HG03066 (cell line): Measurements from ENCODE around the gene PTDSS2.
"Not testable (repeated sequence)": the region's sequence is repeated elsewhere in the genome, so short reads cannot be mapped to it uniquely, and the experiment has no call there.

Source experiments
- ATAC-seq: cut with Tn5 transposase; IDR thresholded peaks from one replicate; pipeline ENCODE4 v1.9.1; 2021; ENCODE audit warnings: low read depth; ENCODE audit not compliant: unreplicated experiment

The PTDSS2 gene

DNA sequence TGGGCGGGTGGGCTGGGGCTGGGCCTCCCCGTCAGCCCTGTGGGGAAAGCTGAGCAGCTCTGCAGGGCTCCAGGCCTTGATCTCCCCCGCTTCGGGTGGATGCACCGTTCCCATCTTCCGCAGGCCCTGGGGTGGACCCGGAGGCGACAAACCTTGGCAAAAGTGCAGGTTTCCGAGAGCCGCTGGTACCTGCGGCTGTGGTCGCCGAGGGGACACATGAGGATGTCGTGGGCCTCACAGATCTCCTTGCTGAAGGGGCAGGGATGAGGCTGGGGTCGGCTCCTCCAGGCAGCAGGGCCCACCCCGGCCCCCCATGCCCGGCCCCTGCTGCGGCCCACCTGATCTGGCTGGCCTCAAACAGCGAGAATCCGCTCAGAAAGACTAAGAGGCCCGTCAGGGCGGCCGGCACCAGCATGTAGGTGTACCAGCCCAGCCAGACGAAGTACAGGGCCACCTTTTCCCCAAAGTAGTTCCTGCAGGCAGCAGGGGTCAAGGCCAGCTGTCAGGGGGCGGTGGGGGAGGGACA is 20.1 kb upstream of the PTDSS2 start:
- ATAC-seq: no peak

DNA sequence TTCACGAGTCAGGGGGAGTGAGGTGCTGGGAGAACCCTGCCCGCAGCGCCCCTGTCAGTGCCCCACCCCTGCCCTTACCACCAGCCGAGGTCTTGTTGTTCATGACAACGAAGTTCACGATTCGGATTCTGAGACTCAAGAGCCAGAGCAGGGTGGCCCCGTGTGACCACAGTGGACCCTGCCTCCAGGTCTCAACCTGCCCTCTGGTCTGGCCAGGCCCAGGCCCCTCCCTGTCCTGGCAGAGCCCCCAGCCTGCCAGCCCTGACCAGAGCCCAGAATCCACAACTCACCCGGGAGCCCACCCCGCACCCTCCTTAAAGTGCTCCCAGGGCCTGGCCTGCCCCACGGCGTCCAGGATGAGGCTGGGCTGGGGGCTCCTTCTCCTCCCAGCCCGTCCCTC is 18.2 kb upstream of the PTDSS2 start:
- ATAC-seq: no peak

DNA sequence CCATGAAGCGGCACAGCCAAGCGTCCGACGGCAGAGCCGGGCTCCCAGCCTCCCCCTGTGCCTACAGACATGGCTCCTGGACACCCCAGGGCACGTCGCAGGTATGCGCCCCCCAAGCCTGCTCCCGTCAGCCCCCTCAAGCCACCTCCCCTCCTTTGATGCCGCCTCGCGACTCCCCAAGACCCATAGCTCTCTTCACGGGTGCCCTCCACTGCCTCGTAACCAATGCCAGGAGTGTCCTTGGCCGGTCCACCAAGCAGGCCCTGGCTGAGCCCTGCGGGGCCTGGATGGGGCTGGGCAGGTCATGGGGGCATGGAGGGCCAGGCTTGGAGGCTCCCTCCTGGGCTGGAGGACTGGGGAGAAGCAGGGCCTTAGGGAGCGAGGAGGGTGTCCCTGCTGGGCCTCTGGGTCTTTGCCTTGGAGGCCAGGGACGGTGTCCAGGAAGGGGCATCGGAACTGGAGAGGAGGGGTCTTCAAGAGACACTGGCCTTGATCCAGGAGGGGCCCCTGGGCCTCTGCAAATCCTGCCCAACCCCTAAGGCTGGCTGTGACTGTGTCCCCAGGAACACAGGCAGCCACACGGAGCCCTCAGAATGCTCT is 17.5 kb upstream of the PTDSS2 start:
- no peak for ATAC-seq

DNA sequence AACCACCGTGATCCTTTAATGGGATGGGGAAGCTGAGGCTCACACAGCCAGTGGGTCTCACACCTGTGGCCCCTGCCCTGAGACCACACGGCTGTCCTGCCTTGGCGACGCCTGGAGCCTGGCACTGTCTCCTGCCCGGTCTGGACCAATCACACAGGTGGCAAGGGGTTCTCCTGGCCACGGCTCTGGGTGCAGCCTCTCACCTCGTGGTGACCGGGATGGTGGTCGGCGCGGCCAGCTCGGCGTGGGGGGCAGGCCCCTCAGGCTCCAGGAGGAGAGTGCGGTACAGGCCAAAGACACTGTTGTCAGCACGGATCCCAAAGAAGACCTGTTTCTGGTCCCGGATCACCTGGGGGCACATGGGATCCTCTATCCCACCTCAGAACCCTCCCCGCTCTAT is 17.0 kb upstream of the PTDSS2 start:
- ATAC-seq: no peak

DNA sequence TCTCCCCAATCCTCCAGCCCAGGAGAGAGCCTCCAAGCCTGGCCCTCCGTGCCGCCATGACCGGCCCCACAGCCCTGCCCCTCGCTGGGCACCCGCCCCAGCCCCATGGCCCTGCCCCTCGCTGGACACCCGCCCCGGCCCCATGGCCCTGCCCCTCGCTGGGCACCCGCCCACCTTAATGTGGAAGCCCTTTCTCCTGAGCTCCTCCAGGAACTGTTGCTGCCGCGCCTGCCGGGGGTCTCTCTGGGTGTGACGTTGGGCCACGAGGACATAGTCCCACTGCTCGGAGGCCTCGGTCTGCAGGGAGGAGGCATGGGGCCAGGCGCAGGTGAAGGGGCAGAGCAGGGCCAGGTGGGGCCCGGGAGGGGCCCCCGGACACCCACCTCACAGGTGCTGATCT is 16.4 kb upstream of the PTDSS2 start:
- no peak for ATAC-seq

DNA sequence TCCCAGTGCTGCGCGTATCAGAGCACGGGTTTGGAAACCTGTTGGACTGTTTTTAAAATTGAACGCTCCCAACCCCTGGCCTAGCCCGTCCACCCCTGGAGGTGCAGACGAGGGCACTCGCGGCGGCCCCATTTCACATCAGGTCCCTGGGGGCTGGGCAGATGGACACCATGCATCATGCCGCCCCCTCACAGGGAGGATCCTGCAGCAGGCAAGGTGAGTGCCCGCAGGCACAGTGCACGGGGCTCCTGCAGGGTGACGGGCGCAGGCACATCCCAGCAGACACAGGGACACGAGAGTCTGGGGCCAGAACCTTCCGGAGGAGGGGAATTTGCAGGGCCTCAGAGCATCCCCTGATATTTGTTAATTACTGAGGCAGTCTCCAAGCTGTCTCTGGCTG is 15.6 kb upstream of the PTDSS2 start:
- no peak for ATAC-seq

DNA sequence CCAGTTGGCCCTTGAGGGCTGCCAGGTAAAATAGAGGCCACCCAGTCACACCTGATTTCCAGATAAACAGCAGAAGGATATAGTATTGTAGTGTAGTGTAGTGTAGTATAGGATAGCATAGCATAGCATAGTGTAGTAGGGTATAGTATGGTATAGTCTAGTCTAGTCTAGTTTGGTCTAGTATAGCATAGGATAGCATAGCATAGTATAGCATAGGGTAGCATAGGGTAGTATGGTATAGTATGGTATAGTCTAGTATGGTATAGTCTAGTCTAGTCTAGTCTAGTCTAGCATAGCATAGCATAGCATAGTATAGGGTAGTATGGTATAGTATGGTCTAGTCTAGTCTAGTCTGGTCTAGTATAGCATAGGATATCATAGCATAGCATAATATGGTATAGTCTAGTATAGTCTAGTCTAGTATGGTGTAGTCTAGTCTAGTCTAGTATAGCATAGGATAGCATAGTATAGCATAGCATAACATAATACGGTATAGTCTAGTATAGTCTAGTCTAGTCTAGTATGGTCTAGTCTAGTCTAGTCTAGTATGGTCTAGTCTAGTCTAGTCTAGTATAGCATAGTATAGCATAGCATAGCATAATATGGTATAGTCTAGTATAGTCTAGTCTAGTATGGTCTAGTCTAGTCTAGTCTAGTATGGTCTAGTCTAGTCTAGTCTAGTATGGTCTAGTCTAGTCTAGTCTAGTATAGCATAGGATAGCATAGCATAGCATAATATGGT is 14.9 kb upstream of the PTDSS2 start:
- ATAC-seq: not testable (repeated sequence)

DNA sequence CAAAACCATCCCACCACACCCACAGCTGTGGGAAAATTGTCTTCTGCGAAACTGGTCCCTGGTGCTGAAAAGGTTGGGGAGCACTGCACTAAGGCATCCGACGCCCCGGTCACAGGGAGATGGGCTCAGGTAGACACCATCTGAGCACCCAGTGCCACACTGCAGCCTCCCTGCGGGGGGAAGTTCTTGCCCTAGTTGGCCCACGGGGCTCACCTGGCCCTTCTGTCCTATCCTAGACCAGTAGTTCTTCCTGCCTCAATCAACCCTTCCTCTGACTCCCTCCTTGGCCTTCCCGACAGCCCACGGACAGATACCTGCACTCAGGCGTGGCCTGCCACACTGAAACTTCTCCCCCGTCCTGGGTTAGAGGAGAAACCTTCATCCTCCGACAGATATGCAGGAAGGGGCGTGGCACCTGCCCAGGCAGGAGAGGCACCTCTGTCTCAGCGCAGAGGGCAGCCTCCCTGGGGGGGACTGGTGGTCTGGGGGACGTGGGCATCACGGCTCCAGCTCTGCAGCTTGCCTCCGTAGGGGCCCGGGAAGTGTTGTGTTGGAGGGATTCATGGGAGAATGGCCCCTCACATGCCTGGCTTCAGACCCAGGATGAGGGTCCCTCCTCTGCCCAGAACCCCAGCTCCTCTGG is 12.7 kb upstream of the PTDSS2 start:
- no peak for ATAC-seq

DNA sequence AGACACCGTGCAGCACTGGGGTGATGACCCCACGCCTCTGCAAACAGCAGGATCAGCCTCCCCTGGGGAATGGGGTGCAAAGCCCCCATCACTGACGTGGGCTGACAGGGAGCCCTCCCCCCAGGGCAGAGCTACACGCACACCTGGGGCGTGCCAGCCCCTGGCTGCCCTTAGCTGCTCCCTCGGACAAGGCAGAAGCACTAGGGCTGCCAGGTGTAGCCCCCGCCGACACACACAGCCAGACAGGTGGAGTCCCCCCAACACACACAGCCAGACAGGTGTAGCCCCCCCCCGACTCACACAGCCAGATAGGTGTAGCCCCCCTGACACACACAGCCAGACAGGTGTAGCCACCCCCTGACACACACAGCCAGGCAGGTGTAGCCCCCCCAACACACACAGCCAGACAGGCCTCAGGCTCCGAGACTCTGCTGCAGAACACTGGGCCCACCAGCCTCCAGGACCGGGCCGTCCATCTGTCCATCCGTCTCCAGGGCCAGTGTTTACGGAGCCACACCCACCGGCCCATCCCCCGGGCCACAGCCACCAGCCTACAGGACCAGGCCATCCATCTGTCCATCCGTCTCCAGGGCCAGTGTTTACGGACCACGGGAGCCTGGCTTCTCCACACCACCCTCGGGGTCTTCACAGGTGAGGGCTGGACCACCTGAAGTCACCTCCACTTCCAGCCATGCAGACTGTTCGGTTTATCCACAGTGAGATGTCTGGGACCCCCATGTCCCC is 11.8 kb upstream of the PTDSS2 start:
- no peak for ATAC-seq

DNA sequence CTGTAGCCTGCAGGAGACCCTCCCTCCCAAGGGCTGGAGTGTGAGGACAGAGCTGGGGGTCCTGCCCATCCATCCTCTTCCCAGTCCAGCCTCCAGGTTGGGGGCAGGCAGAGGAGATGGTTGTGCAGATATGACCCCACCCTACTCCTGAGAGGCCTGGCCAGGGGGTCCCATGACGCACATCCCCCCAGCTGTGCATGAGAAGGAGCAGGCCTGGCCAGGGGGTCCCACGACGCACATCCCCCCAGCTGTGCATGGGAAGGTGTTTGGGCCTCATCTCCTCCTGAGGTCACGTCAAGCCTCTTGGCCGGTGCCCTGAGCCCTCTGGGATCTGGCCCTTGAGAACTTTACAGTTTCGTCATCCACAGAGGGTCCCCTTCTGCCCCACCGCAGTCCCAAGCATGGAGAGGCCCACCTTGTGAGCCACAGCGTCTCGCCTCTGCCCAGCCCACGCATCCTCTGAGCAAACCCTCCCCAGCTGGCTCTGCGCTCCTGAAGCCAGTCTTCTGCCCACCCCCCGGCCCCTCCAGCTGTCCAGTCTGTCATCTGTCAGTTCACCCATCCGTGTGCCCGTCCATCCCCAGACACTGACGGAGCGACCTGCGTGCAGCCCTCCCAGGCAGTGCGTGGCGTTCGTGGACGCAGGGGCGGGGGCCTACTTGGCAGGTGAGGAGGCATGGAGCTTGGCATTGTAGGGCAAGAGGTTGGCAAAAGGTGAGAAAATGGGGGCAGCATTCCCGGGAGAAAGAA is 10.6 kb upstream of the PTDSS2 start:
- ATAC-seq: no peak

DNA sequence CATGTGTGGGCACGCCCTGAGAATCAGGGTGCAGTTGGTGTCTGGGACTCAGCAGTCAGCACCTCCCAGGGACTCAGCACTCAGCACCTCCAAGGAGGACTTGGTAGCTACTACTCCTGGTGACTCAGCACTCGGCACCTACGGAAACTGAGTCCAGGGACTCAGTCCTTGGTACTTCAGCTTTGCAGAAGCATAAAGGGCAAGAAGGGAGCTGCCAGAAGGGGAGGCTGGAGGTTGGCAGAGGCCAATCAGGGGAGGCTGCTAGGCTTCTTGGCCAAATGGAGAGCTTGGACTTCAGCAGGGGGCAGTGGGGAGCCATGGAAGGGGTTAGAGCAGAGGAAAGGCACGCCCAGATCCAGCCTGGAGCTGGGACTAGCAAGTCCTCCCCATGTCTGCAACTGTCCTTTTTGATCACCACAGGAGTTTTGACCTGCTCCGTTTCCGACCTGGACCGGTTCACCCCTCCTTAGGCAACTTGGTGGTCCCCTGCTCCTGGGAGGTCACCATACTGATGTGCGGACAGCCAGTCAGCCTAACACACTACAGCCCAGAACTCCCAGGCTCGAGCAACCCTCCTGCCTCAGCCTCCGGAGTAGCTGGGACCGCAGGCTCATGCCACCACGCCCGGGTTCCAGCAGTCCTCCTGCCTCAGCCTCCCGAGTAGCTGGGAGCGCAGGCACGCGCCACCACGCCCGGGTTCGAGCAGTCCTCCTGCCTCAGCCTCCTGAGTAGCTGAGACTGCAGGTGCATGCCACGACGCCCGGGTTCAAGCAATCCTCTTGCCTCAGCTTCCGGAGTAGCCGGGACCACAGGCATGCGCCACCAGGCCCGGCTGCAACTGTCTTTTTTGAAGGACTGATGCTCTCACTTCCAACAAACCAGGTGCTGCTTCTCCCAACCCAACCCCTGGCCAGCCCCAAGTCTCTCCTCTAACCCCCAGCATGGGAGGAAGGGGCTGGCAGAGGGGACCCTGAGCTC is 9.7 kb upstream of the PTDSS2 start:
- ATAC-seq: no peak

DNA sequence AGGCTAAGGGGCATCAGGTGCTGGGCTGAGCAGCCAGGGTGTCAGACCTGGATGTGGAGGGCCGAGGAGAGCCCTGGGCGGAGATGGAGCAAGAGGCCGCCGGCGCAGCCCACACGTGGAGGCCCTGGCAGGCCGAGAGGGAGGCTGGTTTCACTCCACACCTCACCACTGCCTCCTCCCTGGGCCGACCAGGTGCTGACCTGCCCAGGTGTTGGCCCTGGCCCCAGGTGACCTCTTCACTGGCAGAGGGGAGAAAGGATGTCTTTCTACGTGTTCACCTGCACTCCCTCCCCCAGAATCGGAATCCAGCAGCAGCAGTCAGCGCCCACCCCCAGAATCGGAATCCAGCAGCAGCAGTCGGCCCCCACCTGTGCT is 9.0 kb upstream of the PTDSS2 start:
- no peak for ATAC-seq

DNA sequence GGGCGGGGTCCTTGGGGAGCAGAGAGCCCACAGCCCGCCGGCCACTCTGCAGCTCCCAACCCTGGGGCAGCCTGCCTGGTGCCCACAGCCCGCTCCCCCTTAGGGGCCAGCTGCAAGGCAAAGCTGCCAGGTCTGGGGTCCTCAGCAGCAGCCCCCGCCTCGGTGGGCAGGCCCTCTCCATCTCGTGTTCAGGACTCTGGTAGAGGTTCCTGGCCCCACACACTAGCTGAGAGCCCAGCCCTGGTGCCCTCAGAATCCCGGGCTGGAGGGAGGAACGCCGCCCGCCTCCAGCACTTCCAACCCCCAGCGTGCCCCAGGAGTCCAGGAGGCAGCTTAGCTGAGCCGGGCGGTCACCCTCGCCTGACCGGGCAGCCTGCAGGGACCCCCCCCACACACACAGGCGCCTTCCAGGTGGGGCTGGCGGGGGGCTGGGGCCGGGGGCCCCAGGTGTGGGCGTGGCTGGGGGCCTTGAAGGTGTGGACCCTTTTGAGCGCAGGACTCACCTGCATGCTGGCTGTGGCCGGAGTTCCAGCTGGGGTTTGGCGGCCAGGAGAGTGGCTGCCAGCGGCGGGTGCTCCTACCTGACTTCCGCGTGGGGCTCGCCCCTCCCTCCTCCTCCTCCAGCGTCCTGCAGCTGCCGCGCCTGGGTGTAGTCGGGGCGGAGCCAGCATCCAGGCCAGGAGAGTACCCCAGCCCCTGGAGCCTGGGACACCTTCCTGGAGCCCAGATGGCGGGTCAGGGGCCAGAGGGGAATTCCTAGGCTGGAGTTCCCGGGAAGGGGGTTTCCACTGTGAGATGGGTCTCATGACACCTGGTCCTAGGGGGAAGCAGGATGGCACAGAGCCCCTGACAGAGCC is 8.4 kb upstream of the PTDSS2 start, which contains the start of gene ANO9:
Gene ANO9, minus strand, starts transcription at position 594 of the 857 bp plus-strand sequence. Its CDS starts 85 bp downstream, at position 509.
- ATAC-seq: no peak

DNA sequence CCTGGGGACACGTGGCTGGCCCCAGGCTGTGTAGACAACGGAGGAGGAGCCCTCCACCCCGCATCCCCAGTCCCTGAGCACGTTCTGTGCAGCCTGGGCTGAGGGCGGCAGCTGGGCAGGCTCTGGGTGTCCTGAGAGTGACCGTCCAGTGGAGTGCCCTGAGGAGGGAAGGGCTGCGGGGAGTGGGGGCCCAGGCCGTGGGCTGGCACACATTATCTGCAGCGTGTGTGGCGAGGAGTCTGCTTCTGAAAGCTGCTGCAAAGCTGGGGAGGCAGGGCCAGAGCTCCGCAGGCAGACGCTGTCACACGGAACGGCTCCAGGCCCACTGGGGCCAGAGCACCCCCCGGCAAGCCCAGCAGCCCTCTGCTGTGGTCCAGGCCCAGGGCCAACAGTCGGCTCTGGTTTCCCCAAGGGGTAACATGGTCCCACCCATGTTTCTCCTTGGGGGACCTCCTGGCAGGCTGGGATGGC is 7.4 kb upstream of the PTDSS2 start:
- ATAC-seq: no peak

DNA sequence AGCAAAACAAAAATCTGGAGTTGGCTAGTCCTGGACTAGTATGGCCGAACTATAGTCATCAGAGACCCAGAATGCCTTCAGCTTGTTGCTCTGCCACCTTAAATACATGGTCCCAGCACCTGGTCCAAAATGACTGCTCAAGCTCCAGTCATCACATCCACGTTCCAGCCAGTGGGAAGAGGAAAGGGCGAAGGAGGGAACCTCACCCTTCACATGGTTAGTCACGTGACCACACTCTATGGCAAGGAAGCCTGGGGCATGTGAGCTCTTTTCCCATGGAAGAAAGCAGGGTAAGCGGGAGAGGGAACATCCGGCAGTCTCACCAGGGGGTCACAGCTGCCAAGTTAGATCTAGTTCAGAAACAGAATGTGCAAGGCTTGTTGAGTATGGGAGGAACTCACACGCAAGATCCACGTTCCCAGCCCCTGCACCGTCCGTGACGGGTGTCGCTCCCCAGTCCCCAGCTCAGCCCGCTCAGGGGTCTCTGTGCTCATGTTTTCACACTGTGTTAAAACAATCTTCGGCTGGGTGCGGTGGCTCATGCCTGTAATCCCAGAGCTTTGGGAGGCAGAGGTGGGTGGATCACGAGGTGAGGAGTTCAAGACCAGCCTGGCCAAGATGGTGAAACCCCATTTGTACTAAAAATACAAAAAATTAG is 6.4 kb upstream of the PTDSS2 start:
- no peak for ATAC-seq

DNA sequence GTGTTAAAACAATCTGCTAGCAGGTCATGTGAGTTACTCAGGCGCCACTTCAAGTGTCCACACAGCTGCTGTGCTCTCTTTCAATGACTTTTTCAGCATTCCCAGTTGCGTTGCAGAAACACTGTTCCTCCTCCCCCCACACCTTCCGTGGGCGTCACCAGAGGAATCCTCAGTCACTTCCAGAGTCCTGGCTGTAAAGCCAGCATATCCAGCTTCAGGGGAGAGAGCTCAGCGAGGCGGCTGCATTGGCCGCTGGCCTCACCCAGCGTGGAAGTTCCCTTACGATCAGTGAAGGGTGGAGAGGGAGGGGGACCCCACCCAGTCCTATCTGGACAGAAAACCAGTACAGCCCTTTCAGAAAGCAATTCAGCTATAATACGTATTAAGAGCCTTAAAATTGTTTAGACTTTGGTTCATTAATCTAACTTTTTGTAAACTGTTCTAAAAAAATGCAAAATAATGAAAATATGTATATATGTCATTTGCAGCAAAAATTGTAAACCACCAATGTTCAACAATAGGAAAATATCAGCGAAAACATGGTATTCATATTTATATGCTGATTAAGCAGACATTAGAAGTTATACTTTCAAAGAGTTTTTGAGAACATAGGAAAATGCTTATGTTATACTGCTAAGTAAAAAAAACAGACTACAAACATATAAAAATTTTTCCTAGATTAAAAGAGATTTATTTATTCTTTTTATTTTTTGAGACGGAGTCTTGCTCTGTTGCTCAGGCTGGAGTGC is 5.5 kb upstream of the PTDSS2 start:
- ATAC-seq: no peak
